Endothelial cell (in vitro differentiated cells): ENCODE measurements around the gene ANKH. TPM values are rescaled to one million over a fixed set of nuclear protein-coding genes. Genes with fewer than 3 reads are reported as not detected.

Experiments
- DNase-seq: peaks from one replicate; pipeline ENCODE4 v3.0.0; 2021; ENCODE audit warnings: low spot score
- H3K27ac Mint-ChIP-seq: one replicate; pipeline ENCODE4 v1.8.0; 2021; ENCODE audit warnings: mixed read lengths, inconsistent platforms; ENCODE audit not compliant: unreplicated experiment
- H3K27me3 Mint-ChIP-seq: one replicate; pipeline ENCODE4 v1.8.0; 2021; ENCODE audit warnings: mild to moderate bottlenecking, moderate library complexity, mixed read lengths, inconsistent platforms; ENCODE audit not compliant: unreplicated experiment
- H3K36me3 Mint-ChIP-seq: one replicate; pipeline ENCODE4 v1.8.0; 2021; ENCODE audit warnings: mild to moderate bottlenecking, low read depth, mixed read lengths, inconsistent platforms; ENCODE audit not compliant: unreplicated experiment
- H3K4me1 Mint-ChIP-seq: one replicate; pipeline ENCODE4 v1.8.0; 2021; ENCODE audit warnings: mild to moderate bottlenecking, mixed read lengths, inconsistent platforms; ENCODE audit not compliant: unreplicated experiment
- H3K4me3 Mint-ChIP-seq: one replicate; pipeline ENCODE4 v1.8.0; 2021; ENCODE audit warnings: mild to moderate bottlenecking, mixed read lengths, inconsistent platforms; ENCODE audit not compliant: unreplicated experiment
- H3K9me3 Mint-ChIP-seq: one replicate; pipeline ENCODE4 v1.8.0; 2021; ENCODE audit warnings: mixed read lengths, inconsistent platforms; ENCODE audit not compliant: unreplicated experiment
- CTCF ChIP-seq: fragments of 200-600 bp; sonication (generic); IDR thresholded peaks from one replicate; pipeline ENCODE4 v1.5.0; 2021; ENCODE audit warnings: antibody characterized with exemption; ENCODE audit not compliant: unreplicated experiment
- total RNA-seq: library from RNA; stranded (reverse); fragmentation: NEBNext Ultra II Directional; extraction: Animal tissue kit (Norgen Biotek cat#: 25700); gene quantifications from one replicate; pipeline ENCODE4 v1.2.1, GENCODE V29; 2021; ENCODE audit not compliant: unreplicated experiment

The ANKH gene
- total RNA-seq, 1 donor from 2014 or later = 61.8 TPM

DNA sequence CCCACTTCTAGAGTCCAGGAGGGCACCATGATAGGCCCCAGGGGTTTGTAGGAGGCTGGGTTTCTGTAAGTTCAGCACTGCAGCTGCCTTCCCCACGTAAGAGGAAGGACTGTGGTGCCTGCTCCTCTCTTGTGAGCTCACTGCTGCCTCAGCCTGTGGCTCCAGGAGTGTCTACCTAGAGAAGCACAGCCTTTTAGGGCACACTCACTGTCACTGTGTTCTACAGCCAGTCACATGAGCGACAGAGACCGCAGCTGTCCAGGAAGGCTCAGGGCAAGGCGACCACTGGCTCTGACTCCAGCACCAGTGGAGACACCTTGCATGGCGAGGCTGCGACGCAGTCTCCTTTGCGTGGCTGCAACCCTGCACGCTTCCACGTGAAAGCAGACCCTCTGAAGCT is 134.3 kb downstream of the ANKH start:
- DNase-seq = no peak
- Mint-ChIP-seq H3K4me3 (no peak overlapping the region), H3K9me3 (no peaks in the 10 kb centered on the region), H3K27me3 (peaks cover 4% of the 10 kb centered on the region), H3K4me1 (no peaks in the 10 kb centered on the region), H3K36me3 (peaks cover 23% of the 10 kb centered on the region), H3K27ac (no peak overlapping the region)
- no peak for TF ChIP-seq CTCF

- Mint-ChIP-seq H3K4me3 (no peak overlapping the region), H3K36me3 (peaks cover 16% of the 10 kb centered on the region), H3K27ac (no peak overlapping the region), H3K9me3 (no peaks in the 10 kb centered on the region), H3K4me1 (no peaks in the 10 kb centered on the region), H3K27me3 (peaks cover 1% of the 10 kb centered on the region)
- DNase-seq = no peak
- no peak for TF ChIP-seq CTCF
These were observed 135.6 kb downstream of the ANKH start for GRCh38 chr5:14735944-14736343.

DNA sequence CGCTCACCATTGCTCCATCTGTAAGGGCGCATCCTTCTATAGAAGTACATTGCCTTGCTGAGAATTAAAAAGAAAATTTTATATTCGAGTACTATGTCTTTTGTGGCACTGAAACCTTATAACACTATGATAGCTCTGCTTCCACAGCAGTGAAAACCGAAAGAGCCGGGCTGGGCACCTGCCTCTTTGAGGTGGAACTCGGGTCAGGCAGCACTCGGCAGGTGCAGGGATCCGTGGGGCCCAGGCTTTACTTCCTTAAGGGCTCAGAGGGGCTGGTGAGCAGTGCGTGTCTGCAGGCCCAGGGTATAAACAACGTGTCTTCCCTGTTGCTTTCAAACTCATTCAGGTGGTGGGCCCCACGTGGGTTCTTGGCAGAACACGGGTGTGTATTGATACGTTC is 137.2 kb downstream of the ANKH start:
- peaks cover 16% of the 10 kb centered on the region for H3K36me3 Mint-ChIP-seq
- no peak for TF ChIP-seq CTCF
- H3K27me3 Mint-ChIP-seq = peaks cover 3% of the 10 kb centered on the region
- no peak overlapping the region for H3K27ac Mint-ChIP-seq
- no peaks in the 10 kb centered on the region for H3K4me1 Mint-ChIP-seq
- no peaks in the 10 kb centered on the region for H3K9me3 Mint-ChIP-seq
- no peak for DNase-seq
- no peak overlapping the region for H3K4me3 Mint-ChIP-seq

DNA sequence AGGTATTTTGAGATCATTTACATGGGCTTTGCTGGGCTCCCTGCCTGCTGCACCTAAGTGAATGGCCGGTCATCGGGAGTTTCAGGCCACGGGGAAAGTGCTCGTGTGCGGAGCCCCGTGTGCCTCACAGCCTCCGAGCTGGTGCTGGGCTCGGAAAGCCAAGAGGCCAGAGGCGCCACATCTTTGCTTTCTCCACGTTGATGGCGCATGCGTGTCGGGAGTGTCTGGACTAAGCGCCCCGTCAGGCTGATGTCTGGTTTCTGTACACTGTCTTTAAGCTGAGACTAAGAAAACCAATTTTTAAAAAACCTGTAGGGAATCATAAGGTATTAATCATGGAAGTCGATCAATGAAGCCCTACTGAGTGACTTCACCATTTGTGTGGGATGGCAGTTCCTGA is 137.9 kb downstream of the ANKH start:
- TF ChIP-seq CTCF = no peak
- Mint-ChIP-seq H3K4me3 (no peak overlapping the region), H3K4me1 (peaks cover 1% of the 10 kb centered on the region), H3K9me3 (no peaks in the 10 kb centered on the region), H3K27ac (no peak overlapping the region), H3K27me3 (peaks cover 3% of the 10 kb centered on the region), H3K36me3 (peaks cover 16% of the 10 kb centered on the region)
- no peak for DNase-seq

DNA sequence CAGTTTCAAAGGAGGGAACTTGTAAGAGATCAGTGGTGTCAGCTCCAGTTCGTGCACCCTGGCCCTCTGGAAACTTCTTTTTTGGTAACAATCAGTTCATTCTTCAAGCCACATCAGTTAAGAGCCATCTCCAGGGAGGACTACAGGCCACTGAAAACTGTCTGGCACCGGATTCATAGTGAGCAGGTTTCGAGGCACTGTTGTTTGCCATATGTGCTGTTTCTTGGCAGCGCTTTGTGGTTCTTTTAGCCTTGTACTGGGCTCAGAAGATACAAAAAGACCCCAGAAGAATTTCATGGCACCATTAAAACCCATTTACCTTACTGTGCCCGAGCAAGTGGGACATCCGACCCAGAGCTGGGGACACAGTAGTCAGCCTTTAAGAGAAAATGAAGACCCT is 138.6 kb downstream of the ANKH start:
- Mint-ChIP-seq H3K4me3 (no peak overlapping the region), H3K36me3 (peaks cover 16% of the 10 kb centered on the region), H3K9me3 (no peaks in the 10 kb centered on the region), H3K27me3 (peaks cover 3% of the 10 kb centered on the region), H3K4me1 (peaks cover 8% of the 10 kb centered on the region), H3K27ac (no peak overlapping the region)
- no peak for TF ChIP-seq CTCF
- no peak for DNase-seq
